Measurements from ENCODE around the gene MEPCE.

DNA sequence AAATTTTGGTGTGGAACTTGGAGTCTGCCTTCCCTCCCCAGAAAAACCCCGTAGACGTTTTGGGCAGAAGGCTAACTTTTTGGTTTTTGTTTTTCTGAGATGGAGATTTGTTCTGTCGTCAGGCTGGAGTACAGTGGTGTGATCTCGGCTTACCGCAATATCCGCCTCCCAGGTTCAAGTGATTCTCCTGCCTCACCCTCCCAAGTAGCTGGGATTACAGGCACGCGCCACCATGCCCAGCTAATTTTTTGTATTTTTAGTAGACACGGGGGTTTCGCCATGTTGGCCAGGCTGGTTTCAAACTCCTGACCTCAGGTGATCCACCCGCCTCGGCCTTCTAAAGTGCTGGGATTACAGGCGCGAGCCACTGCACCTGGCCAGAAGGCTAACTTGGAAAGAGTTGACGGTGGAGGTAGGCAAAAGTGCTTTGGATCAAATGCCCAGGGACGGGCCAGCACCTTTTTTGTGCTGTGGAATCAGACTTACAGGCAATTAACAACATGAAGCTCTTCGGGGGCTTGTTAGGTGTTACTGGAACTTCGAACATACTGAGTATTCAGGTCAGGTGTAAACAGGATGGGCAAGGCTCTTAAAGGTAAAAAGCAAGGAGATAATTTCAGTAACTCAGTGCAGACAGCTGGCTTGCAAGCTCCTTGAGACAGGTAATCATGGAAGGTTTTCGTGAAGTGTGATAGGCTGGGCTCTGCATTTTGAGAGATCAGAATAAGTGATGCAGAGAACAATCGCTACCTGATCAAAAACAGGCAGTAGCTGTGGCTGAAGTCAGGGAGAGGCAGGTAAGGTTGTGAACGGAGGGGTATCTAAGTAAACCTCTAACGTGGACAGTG, 4.9 kb downstream of the MEPCE start:
- TF ChIP-seq, protein P1, sequence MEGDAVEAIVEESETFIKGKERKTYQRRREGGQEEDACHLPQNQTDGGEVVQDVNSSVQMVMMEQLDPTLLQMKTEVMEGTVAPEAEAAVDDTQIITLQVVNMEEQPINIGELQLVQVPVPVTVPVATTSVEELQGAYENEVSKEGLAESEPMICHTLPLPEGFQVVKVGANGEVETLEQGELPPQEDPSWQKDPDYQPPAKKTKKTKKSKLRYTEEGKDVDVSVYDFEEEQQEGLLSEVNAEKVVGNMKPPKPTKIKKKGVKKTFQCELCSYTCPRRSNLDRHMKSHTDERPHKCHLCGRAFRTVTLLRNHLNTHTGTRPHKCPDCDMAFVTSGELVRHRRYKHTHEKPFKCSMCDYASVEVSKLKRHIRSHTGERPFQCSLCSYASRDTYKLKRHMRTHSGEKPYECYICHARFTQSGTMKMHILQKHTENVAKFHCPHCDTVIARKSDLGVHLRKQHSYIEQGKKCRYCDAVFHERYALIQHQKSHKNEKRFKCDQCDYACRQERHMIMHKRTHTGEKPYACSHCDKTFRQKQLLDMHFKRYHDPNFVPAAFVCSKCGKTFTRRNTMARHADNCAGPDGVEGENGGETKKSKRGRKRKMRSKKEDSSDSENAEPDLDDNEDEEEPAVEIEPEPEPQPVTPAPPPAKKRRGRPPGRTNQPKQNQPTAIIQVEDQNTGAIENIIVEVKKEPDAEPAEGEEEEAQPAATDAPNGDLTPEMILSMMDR (IDR thresholded peaks at IDR 0.05), result no peak
- TF ChIP-seq EP300 (IDR thresholded peaks at IDR 0.05), result no peak
- TF ChIP-seq POLR2AphosphoS5 (IDR thresholded peaks at IDR 0.05), result no peak

All from gastroesophageal sphincter (tissue), 3 donors.